CD14-positive monocyte (primary cell): ENCODE results near the gene E2F1. TPM values are rescaled to one million over a fixed set of nuclear protein-coding genes. Genes with fewer than 3 reads are reported as not detected.

Experiments used
- DNase-seq, 3 donors: peaks; one replicate each; pipeline ENCODE4 v3.0.0-alpha.2; 2011 to 2022
- H2AFZ ChIP-seq: 2 replicates; pipeline ENCODE4 v1.6.0; 2012; ENCODE audit warnings: mild to moderate bottlenecking, low read depth, low read length, inconsistent platforms; ENCODE audit not compliant: insufficient read depth, poor library complexity, severe bottlenecking
- H3K27ac ChIP-seq, 2 donors: 1 replicate in 1 of 2; 2 replicates in 1 of 2; pipeline ENCODE4 v1.5.1; 2012 to 2013; ENCODE audit warnings: low read length in 2 of 2, control low read depth in 1 of 2, inconsistent platforms in 1 of 2, low read depth in 1 of 2, mild to moderate bottlenecking in 1 of 2
- H3K27me3 ChIP-seq, 2 donors: one replicate each; pipeline versions ENCODE4 v1.6.0 to v1.6.1; 2011 to 2013; ENCODE audit warnings: low read length in 2 of 2; ENCODE audit not compliant: control insufficient read depth in 2 of 2, insufficient read depth in 2 of 2
- H3K36me3 ChIP-seq, 2 donors: replicated peaks in 1 of 2; 1 replicate in 1 of 2; 2 replicates in 1 of 2; pipeline versions ENCODE4 v1.5.1 to v1.6.1; 2012 to 2013; ENCODE audit warnings: low read length in 2 of 2, control low read depth in 1 of 2, inconsistent platforms in 1 of 2, mild to moderate bottlenecking in 1 of 2; ENCODE audit not compliant: insufficient read depth in 2 of 2, control insufficient read depth in 1 of 2
- H3K4me1 ChIP-seq, 2 donors: 1 replicate in 1 of 2; 2 replicates in 1 of 2; pipeline versions ENCODE4 v1.5.1 to v1.6.1; 2012 to 2013; ENCODE audit warnings: low read length in 2 of 2, control low read depth in 1 of 2, inconsistent platforms in 1 of 2, mild to moderate bottlenecking in 1 of 2, moderate library complexity in 1 of 2; ENCODE audit not compliant: insufficient read depth in 2 of 2, control insufficient read depth in 1 of 2
- H3K4me2 ChIP-seq: replicated peaks from 2 replicates; pipeline ENCODE3; 2012; ENCODE audit warnings: low read length, moderate library complexity, mild to moderate bottlenecking; ENCODE audit not compliant: poor library complexity, severe bottlenecking; ENCODE audit errors: extremely low read depth
- H3K4me3 ChIP-seq, 3 experiments: fragments of 200-600 bp in 1 of 3; sonication (generic) in 1 of 3; replicated peaks in 1 of 3; 1 replicate in 2 of 3; 2 replicates in 1 of 3; pipeline ENCODE4 v1.5.1; 2011 to 2013; ENCODE audit warnings: low read length in 3 of 3, mild to moderate bottlenecking in 3 of 3, control low read depth in 2 of 3, low read depth in 2 of 3, inconsistent platforms in 1 of 3, moderate library complexity in 1 of 3
- H3K79me2 ChIP-seq: 2 replicates; pipeline ENCODE4 v1.6.0; 2012; ENCODE audit warnings: mild to moderate bottlenecking, control low read depth, inconsistent platforms, low read length, moderate library complexity; ENCODE audit not compliant: insufficient read depth
- H3K9ac ChIP-seq: 2 replicates; pipeline ENCODE4 v1.6.0; 2017; ENCODE audit warnings: low read length, mild to moderate bottlenecking; ENCODE audit not compliant: insufficient read depth, poor library complexity, severe bottlenecking
- H3K9me3 ChIP-seq, 2 donors: replicated peaks in 1 of 2; 1 replicate in 1 of 2; 2 replicates in 1 of 2; pipeline versions ENCODE4 v1.5.1 to v1.6.1; 2012 to 2013; ENCODE audit warnings: low read length in 2 of 2, control low read depth in 1 of 2; ENCODE audit not compliant: control insufficient read depth in 1 of 2, insufficient read depth in 1 of 2
- H4K20me1 ChIP-seq: 2 replicates; pipeline ENCODE4 v1.6.0; 2012; ENCODE audit warnings: mild to moderate bottlenecking, low read length, control low read depth, moderate library complexity; ENCODE audit not compliant: insufficient read depth
- H3K27ac Mint-ChIP-seq, 7 donors: one replicate each; pipeline ENCODE4 v1.8.0; 2020; ENCODE audit warnings: mild to moderate bottlenecking in 7 of 7, mixed read lengths in 7 of 7, moderate library complexity in 6 of 7, inconsistent platforms in 2 of 7
- H3K27me3 Mint-ChIP-seq, 3 donors: one replicate each; pipeline ENCODE4 v1.8.0; 2021 to 2022; ENCODE audit warnings: low read depth in 3 of 3, mild to moderate bottlenecking in 3 of 3, mixed read lengths in 3 of 3, moderate library complexity in 3 of 3, inconsistent platforms in 1 of 3
- H3K36me3 Mint-ChIP-seq, 2 donors: one replicate each; pipeline ENCODE4 v1.8.0; 2020; ENCODE audit warnings: mixed read lengths in 2 of 2, inconsistent platforms in 1 of 2, mild to moderate bottlenecking in 1 of 2
- H3K4me1 Mint-ChIP-seq: one replicate; pipeline ENCODE4 v1.8.0; 2020; ENCODE audit warnings: mild to moderate bottlenecking, mixed read lengths
- H3K4me3 Mint-ChIP-seq, 2 donors: one replicate each; pipeline ENCODE4 v1.8.0; 2020; ENCODE audit warnings: mild to moderate bottlenecking in 2 of 2, mixed read lengths in 2 of 2, moderate library complexity in 1 of 2
- H3K9me3 Mint-ChIP-seq, 7 donors: one replicate each; pipeline ENCODE4 v1.8.0; 2020 to 2022; ENCODE audit warnings: mixed read lengths in 7 of 7, mild to moderate bottlenecking in 6 of 7, moderate library complexity in 6 of 7, inconsistent platforms in 2 of 7
- CTCF ChIP-seq: fragments of 200-600 bp; IDR thresholded peaks from one replicate; pipeline ENCODE4 v1.8.0; 2022; ENCODE audit warnings: antibody characterized with exemption, mild to moderate bottlenecking
- WGBS: methylation state at CpG from one replicate; pipeline ENCODE4 v1.1.5; 2013; ENCODE audit warnings: missing lambda C conversion rate; ENCODE audit not compliant: insufficient coverage; 5-methylcytosine and 5-hydroxymethylcytosine counted together
- intact Hi-C, 2 donors: fragments of 100-400 bp; cut with micrococcal nuclease; formaldehyde crosslinking; loops; one replicate each; pipeline versions ENCODE4 v1.15.0 to v1.15.1; 2023
- polyA plus RNA-seq, 3 donors: library from polyadenylated mRNA; depleted of rRNA in 1 of 3; unstranded in 2 of 3; stranded (reverse) in 1 of 3; fragments of 300-500 nt in 2 of 3; fragments of >200 nt in 1 of 3; fragmentation: Illumina TruSeq in 2 of 3; gene quantifications; 1 replicate in 2 of 3; 2 replicates in 1 of 3; pipeline ENCODE4 v1.2.3, GENCODE V29; 2012 to 2021

The E2F1 gene
- polyA plus RNA-seq, 3 donors = 0.17 to 1.1 TPM; not detected in 1

GRCh38 chr20:33711446-33711738, 25.2 kb upstream of the E2F1 start:
- Histone ChIP-seq H3K4me1 (no peaks in the 10 kb centered on the region), H3K9me3 (no peaks in the 10 kb centered on the region), H3K36me3 (peaks cover 47 to 68% of the 10 kb centered on the region in 2 donors), H3K79me2 (peaks cover 3% of the 10 kb centered on the region), H4K20me1 (no peaks in the 10 kb centered on the region), H3K4me2 (no peak overlapping the region), H3K9ac (no peak overlapping the region), H3K4me3 (no peak overlapping the region), H3K27me3 (no peaks in the 10 kb centered on the region), H2AFZ (no peak overlapping the region), H3K27ac (no peak overlapping the region)
- peak overlapping the region in 1 of 7 donors; percentile 38 for H3K27ac Mint-ChIP-seq
- H3K27me3 Mint-ChIP-seq = peaks cover 0 to 6% (median 0%) of the 10 kb centered on the region in 3 donors
- DNase-seq = no peak
- WGBS = 100% methylated on average over 1 of the region's 1 CpG
- H3K4me3 Mint-ChIP-seq = no peak overlapping the region
- H3K4me1 Mint-ChIP-seq = no peaks in the 10 kb centered on the region
- no peak for TF ChIP-seq CTCF
- peaks cover 49 to 65% of the 10 kb centered on the region in 2 donors for H3K36me3 Mint-ChIP-seq
- no peaks in the 10 kb centered on the region for H3K9me3 Mint-ChIP-seq
- intact Hi-C loops = no loop called here

DNA sequence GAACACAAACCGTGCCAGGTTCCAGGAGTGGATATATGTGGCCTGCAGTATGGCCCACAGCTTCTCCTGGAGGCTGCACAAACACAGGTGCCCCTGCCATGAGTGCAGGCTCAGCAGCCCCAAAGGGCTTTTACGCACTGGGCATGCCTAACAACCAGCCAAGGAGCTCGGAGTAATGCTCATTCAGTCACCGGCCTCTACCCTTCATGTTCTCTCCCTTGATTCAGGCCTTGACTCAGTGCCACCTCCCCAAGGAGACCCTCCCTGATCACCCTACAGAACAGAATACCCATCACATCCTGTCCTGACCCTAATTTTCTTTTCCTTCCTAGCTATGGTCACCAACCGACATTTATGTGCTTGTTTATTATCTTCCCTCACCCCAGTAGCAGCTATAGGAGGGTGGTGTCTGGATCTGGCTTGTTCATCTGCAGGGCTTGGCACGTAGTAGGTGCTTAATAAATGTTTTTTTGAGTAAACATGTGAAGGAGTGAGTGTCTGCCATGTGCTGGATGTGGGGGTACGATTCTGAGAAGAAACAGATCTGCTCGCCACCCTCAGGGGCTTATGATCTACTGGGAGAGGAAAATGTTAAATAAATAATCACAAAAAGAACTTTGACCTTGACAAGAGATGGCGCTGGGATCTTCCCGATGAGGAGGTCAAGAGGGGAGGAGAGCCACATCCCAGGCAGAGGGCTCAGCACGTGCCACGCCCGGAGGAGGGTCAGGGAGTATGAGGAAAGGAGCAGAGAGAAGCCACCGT, 24.7 kb upstream of the E2F1 start:
- Mint-ChIP-seq H3K4me3 (no peak overlapping the region), H3K9me3 (no peaks in the 10 kb centered on the region), H3K4me1 (no peaks in the 10 kb centered on the region), H3K36me3 (peaks cover 49 to 69% of the 10 kb centered on the region in 2 donors), H3K27me3 (peaks cover 0 to 2% (median 0%) of the 10 kb centered on the region in 3 donors), H3K27ac (peak overlapping the region in 2 of 7 donors; percentile 22 to 38)
- Histone ChIP-seq H3K36me3 (peaks cover 47 to 73% of the 10 kb centered on the region in 2 donors), H2AFZ (no peak overlapping the region), H3K4me3 (no peak overlapping the region), H3K4me2 (no peak overlapping the region), H3K4me1 (no peaks in the 10 kb centered on the region), H3K27ac (no peak overlapping the region), H3K9me3 (no peaks in the 10 kb centered on the region), H3K27me3 (no peaks in the 10 kb centered on the region), H3K79me2 (no peaks in the 10 kb centered on the region), H3K9ac (no peak overlapping the region), H4K20me1 (no peaks in the 10 kb centered on the region)
- intact Hi-C loops = no loop called here
- no peak for DNase-seq
- TF ChIP-seq CTCF = no peak
- WGBS = 96% methylated on average over 10 of the region's 14 CpGs
